ENCODE measurements around the gene PKN2.

The PKN2 gene

GRCh38 chr1:88800382-88801051 is 116.4 kb downstream of the PKN2 start:
- TF ChIP-seq, protein P1, sequence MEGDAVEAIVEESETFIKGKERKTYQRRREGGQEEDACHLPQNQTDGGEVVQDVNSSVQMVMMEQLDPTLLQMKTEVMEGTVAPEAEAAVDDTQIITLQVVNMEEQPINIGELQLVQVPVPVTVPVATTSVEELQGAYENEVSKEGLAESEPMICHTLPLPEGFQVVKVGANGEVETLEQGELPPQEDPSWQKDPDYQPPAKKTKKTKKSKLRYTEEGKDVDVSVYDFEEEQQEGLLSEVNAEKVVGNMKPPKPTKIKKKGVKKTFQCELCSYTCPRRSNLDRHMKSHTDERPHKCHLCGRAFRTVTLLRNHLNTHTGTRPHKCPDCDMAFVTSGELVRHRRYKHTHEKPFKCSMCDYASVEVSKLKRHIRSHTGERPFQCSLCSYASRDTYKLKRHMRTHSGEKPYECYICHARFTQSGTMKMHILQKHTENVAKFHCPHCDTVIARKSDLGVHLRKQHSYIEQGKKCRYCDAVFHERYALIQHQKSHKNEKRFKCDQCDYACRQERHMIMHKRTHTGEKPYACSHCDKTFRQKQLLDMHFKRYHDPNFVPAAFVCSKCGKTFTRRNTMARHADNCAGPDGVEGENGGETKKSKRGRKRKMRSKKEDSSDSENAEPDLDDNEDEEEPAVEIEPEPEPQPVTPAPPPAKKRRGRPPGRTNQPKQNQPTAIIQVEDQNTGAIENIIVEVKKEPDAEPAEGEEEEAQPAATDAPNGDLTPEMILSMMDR (IDR thresholded peaks at IDR 0.05; ENCODE audit: low read length, missing control alignments), result peak; percentile 59
- peak; percentile 51 for DNase-seq (ENCODE audit: low read depth)
- H3K4me3 ChIP-seq (replicated peaks; ENCODE audit: low read depth, low read length), result no peak overlapping the region

GRCh38 chr1:88801575-88802208 is 117.6 kb downstream of the PKN2 start:
- TF ChIP-seq, protein P1 (IDR thresholded peaks at IDR 0.05; ENCODE audit: low read length, missing control alignments), result no peak
- peak; percentile 36 for DNase-seq (ENCODE audit: low read depth)
- H3K4me3 ChIP-seq (replicated peaks; ENCODE audit: low read depth, low read length), result no peak overlapping the region

GRCh38 chr1:88802404-88802803 is 118.3 kb downstream of the PKN2 start:
- TF ChIP-seq, protein P1 (IDR thresholded peaks at IDR 0.05; ENCODE audit: low read length, missing control alignments), result no peak
- no peak for DNase-seq (ENCODE audit: low read depth)
- no peak overlapping the region for H3K4me3 ChIP-seq (replicated peaks; ENCODE audit: low read depth, low read length)

DNA sequence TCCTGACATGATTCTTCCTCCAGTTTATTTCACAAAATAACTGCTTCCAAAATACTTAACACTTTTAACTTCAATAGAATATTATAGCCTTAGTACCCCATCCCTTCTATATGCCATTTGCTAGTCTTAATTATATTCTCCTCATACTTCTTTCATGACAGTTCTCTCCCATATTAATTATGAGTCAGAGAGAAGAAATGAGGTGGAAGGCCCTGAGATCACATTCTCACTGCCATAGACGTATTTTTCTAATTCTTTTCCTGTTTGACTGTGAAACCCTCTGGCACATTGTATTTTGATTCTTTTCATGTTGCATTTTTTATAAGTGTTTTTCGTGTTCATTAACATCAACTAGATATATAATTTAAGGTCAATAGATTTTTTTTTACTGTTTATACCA is 118.9 kb downstream of the PKN2 start:
- no peak overlapping the region for H3K4me3 ChIP-seq (replicated peaks; ENCODE audit: low read depth, low read length)
- TF ChIP-seq, protein P1 (IDR thresholded peaks at IDR 0.05; ENCODE audit: low read length, missing control alignments), result no peak
- DNase-seq (ENCODE audit: low read depth), result peak; percentile 38

DNA sequence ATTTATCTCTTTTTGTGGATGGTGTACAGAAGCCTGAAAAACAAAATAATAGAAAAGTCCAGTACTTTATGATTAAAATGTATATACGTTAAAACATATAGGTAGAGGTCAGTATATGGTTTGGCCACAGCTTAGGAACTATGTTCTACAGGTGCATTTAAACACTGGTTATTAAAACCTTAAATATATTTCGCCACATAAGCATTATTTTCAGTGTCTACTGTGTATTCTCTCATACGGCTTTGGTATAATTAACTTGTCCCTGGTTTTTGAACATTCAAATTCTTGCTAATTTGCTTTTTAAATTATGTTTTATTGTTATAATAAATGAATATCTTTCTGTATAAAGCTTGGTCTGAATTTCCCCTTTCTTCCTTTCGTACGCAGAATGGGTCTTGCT is 119.4 kb downstream of the PKN2 start:
- DNase-seq (ENCODE audit: low read depth), result no peak
- TF ChIP-seq, protein P1 (IDR thresholded peaks at IDR 0.05; ENCODE audit: low read length, missing control alignments), result no peak

GRCh38 chr1:88812366-88812765 is 128.3 kb downstream of the PKN2 start:
- no peak for DNase-seq (ENCODE audit: low read depth)
- TF ChIP-seq, protein P1 (IDR thresholded peaks at IDR 0.05; ENCODE audit: low read length, missing control alignments), result no peak
- H3K4me3 ChIP-seq (replicated peaks; ENCODE audit: low read depth, low read length), result no peak overlapping the region

More for the DNA sequence above, 119.4 kb downstream of the PKN2 start:
- H3K4me3 ChIP-seq (replicated peaks; ENCODE audit: low read depth, low read length), result no peak overlapping the region

Data from fibroblast of pulmonary artery (primary cell).